ENCODE data around the gene ADAD2. TPM values are rescaled to one million over a fixed set of nuclear protein-coding genes. Genes with fewer than 3 reads are reported as not detected.

ADAD2 gene
- polyA plus RNA-seq, 1 experiment, result not detected

DNA sequence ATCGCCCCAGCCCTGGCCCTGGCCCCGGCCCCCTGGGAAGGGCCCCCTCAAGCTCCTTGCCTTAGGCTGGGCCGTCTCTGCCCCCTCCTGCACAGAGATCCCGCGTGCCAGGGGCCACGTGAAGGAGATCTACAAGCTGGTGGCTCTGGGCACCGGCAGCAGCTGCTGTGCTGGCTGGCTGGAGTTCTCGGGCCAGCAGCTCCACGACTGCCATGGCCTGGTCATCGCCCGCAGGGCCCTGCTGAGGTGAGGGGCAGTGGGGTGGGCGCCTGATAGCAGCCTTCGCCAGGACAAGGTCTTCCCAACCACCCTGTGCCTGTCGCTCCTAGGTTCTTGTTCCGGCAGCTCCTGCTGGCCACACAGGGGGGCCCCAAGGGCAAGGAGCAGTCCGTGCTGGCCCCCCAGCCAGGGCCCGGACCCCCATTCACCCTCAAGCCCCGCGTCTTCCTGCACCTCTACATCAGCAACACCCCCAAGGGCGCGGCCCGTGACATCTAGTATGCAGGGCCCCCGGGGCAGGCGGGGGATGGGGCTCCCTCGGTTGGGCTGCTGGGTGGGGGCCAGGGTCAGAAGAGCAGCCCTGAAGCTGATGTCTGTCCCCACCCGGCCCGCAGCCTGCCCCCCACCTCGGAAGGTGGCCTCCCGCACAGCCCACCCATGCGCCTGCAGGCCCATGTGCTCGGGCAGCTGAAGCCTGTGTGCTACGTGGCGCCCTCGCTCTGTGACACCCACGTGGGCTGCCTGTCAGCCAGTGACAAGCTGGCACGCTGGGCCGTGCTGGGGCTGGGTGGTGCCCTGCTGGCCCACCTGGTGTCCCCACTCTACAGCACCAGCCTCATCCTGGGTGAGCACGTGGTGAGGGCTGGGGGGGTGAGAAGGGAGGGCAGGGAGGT lies 4.5 kb downstream of the ADAD2 start:
- H3K4me3 ChIP-seq (ENCODE audit: low read depth, low read length), result no peak overlapping the region
- TF ChIP-seq, protein P1, sequence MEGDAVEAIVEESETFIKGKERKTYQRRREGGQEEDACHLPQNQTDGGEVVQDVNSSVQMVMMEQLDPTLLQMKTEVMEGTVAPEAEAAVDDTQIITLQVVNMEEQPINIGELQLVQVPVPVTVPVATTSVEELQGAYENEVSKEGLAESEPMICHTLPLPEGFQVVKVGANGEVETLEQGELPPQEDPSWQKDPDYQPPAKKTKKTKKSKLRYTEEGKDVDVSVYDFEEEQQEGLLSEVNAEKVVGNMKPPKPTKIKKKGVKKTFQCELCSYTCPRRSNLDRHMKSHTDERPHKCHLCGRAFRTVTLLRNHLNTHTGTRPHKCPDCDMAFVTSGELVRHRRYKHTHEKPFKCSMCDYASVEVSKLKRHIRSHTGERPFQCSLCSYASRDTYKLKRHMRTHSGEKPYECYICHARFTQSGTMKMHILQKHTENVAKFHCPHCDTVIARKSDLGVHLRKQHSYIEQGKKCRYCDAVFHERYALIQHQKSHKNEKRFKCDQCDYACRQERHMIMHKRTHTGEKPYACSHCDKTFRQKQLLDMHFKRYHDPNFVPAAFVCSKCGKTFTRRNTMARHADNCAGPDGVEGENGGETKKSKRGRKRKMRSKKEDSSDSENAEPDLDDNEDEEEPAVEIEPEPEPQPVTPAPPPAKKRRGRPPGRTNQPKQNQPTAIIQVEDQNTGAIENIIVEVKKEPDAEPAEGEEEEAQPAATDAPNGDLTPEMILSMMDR (IDR thresholded peaks at IDR 0.05; ENCODE audit: insufficient read depth, low read depth, low read length), result no peak
- no peaks in the 10 kb centered on the region for H3K36me3 ChIP-seq (ENCODE audit: control insufficient read depth, insufficient read depth, low read length)
- ChIA-PET POLR2A (no interaction called here), CTCF (interaction anchor here (0.6 to 2.1 kb wide), 3 partner anchors 8 to 206 kb away, joined by 4 to 12 read pairs (median 4); partner anchors contain the start of gene TAF1C)
- DNase-seq (ENCODE audit: low read depth), result no peak
- H3K27me3 ChIP-seq (ENCODE audit: control insufficient read depth, insufficient read depth, low read length), result peaks cover 4% of the 10 kb centered on the region; the same call in 1 of the 2 replicates

DNA sequence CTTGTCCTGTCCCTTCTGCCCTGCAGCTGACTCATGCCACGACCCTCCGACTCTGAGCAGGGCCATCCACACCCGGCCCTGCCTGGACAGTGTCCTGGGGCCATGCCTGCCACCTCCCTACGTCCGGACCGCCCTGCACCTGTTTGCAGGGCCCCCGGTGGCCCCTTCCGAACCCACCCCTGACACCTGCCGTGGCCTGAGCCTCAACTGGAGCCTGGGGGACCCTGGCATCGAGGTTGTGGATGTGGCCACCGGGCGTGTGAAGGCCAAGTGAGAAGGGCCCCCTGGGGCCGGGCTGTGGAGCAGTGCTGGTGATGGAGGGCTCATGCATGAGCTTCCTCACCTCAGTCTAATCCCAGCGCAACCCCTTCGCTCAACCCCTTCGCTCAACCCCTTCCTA lies 5.1 kb downstream of the ADAD2 start:
- Histone ChIP-seq H3K36me3 (ENCODE audit: control insufficient read depth, insufficient read depth, low read length) (no peaks in the 10 kb centered on the region), H3K4me3 (ENCODE audit: low read depth, low read length) (no peak overlapping the region), H3K27me3 (ENCODE audit: control insufficient read depth, insufficient read depth, low read length) (peaks cover 4% of the 10 kb centered on the region; the same call in 1 of the 2 replicates)
- no peak for DNase-seq (ENCODE audit: low read depth)
- POLR2A ChIA-PET, result no interaction called here
- TF ChIP-seq, protein P1 (IDR thresholded peaks at IDR 0.05; ENCODE audit: insufficient read depth, low read depth, low read length), result no peak
- CTCF ChIA-PET, result interaction anchor here (1.1 to 2.1 kb wide), 2 partner anchors 9 to 138 kb away, joined by 4 to 12 read pairs; partner anchors contain the start of gene TAF1C

DNA sequence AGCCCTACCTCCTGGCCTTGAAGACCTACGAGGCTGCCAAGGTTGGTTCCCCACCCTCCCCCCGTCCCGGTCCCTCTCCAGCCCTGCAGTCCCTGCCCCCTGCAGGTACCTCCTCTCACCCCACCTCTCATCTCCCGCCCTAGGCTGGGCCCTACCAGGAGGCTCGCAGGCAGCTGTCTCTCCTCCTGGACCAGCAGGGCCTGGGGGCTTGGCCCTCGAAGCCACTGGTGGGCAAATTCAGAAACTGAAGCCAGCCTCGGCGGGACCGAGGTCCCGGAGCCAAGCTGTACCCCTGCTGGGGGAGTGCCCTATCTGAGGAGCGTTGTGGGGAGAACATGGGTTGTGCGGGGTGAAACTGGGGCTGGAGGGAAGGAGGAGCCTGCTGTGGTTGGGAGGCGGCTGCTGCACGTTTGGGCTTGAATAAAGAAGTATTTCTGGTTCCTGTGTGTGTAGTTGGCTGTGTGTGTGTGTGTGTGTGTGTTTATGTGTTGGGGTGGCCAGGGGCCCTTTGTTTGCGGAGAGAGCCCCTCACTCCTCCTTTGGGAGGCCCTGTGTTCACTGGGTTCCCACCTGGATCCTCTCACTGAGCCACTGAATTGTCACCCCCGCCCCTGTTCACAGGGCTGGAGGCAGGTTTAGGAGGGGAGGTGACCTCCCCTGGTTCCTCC lies 5.9 kb downstream of the ADAD2 start:
- TF ChIP-seq, protein P1 (IDR thresholded peaks at IDR 0.05; ENCODE audit: insufficient read depth, low read depth, low read length), result no peak
- no peaks in the 10 kb centered on the region for H3K36me3 ChIP-seq (ENCODE audit: control insufficient read depth, insufficient read depth, low read length)
- ChIA-PET CTCF (interaction anchor here (1.1 to 2.1 kb wide), 2 partner anchors 10 to 139 kb away, joined by 4 to 12 read pairs; partner anchors contain the start of gene TAF1C), POLR2A (no interaction called here)
- no peak overlapping the region for H3K4me3 ChIP-seq (ENCODE audit: low read depth, low read length)
- peaks cover 4% of the 10 kb centered on the region; the same call in 1 of the 2 replicates for H3K27me3 ChIP-seq (ENCODE audit: control insufficient read depth, insufficient read depth, low read length)
- DNase-seq (ENCODE audit: low read depth), result no peak

DNA sequence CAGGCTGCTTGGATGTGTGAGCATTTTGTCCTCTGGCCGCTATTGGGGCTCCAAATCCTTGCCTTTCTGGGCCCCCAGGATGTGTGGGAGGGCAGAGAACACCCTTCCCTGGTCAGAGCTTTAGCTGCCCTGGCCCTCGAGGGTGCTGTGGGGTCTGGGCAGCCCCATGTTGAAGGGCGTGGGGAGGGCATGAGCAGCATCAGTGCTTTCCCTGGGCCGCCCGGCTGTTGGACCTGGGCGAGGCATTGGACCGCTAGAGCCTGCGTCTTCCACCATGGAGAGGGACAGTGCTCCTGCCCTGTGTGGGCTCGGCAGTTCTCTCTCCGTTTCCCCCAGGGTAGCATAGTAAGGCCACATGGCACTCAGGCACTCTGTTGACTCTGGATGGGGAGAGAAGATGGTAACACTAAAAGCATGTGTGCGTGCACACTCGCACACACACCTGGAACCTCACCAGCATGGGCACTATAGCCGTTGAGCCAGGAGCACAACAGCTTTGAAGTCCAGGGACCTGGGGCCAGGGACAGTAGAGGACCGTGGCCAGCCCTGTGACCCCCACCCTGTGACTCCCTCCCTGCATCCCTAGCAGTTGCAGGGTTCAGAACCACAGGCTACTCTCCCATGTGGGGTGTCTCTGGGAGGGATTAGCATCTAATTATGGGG lies 6.6 kb downstream of the ADAD2 start:
- Histone ChIP-seq H3K4me3 (ENCODE audit: low read depth, low read length) (no peak overlapping the region), H3K36me3 (ENCODE audit: control insufficient read depth, insufficient read depth, low read length) (no peaks in the 10 kb centered on the region), H3K27me3 (ENCODE audit: control insufficient read depth, insufficient read depth, low read length) (peaks cover 4% of the 10 kb centered on the region; the same call in 1 of the 2 replicates)
- ChIA-PET POLR2A (no interaction called here), CTCF (no interaction called here)
- TF ChIP-seq, protein P1 (IDR thresholded peaks at IDR 0.05; ENCODE audit: insufficient read depth, low read depth, low read length), result no peak
- DNase-seq (ENCODE audit: low read depth), result no peak
